Vagina (tissue), 2 donors: ENCODE measurements around the gene BTK.

ENCODE experiments used
- CTCF ChIP-seq, 3 experiments: fragments of 450-650 bp in 2 of 3; fragments of 200-600 bp in 1 of 3; sonication (generic) in 1 of 3; IDR thresholded peaks; one replicate each; pipeline ENCODE4 v1.5.1; 2017 to 2019; ENCODE audit warnings: antibody characterized with exemption in 3 of 3, mild to moderate bottlenecking in 2 of 3, moderate library complexity in 2 of 3
- POLR2A ChIP-seq, 2 donors: fragments of 450-650 bp; IDR thresholded peaks; one replicate each; pipeline ENCODE4 v1.6.1; 2017; ENCODE audit warnings: antibody characterized with exemption in 2 of 2, mild to moderate bottlenecking in 2 of 2, moderate library complexity in 2 of 2
- POLR2AphosphoS5 ChIP-seq, 2 donors: sonication (generic); formaldehyde crosslinking; IDR thresholded peaks; one replicate each; pipeline ENCODE4 v1.9.0; 2017; ENCODE audit warnings: antibody characterized with exemption in 2 of 2, mild to moderate bottlenecking in 2 of 2, low read depth in 1 of 2; ENCODE audit not compliant: insufficient read depth in 1 of 2

- TF ChIP-seq CTCF (IDR thresholded peaks at IDR 0.05) = no peak
- no peak for TF ChIP-seq POLR2AphosphoS5 (IDR thresholded peaks at IDR 0.05; ENCODE audit: insufficient read depth in 1 of 2, low read depth in 1 of 2)
- TF ChIP-seq POLR2A (IDR thresholded peaks at IDR 0.05) = no peak
Measured at GRCh38 chrX:101360390-101360789, 25.6 kb downstream of the BTK start.
